ENCODE data around the gene SDF4.

- TF ChIP-seq GATA2 (IDR thresholded peaks at IDR 0.05; ENCODE audit: low read depth, low read length), result no peak
- TF ChIP-seq GATA3 (IDR thresholded peaks at IDR 0.05; ENCODE audit: low read depth, low read length), result no peak
These were observed 9.1 kb downstream of the SDF4 start for GRCh38 chr1:1222575-1223225.

Data from SH-SY5Y (cell line).